HCT116 (cell line): ENCODE data around the gene MED14. TPM values are rescaled to one million over a fixed set of nuclear protein-coding genes. Genes with fewer than 3 reads are reported as not detected.
A peak's percentile ranks its signal among the peaks of the same experiment; 100 is the strongest.

Experiments
- ATAC-seq: fragments of 200-7000 bp; cut with Tn5 transposase; 2 replicates; pipeline ENCODE4 v1.9.1; 2020; ENCODE audit warnings: mild to moderate bottlenecking, moderate library complexity
- BruUV-seq: library from RNA; stranded (reverse); fragments of 400-500 nt; replicated peaks from 2 replicates; lab custom pipeline; 2021; lab: Mats Ljungman, UMichigan
- CTCF ChIA-PET: fragments of 300-600 bp; sonication (Branson Sonifier 250); formaldehyde crosslinking; loops from one replicate; lab custom pipeline; 2021; ENCODE audit warnings: antibody characterized with exemption; lab: Charles Lee
- POLR2A ChIA-PET: fragments of 300-600, 350-600 bp; sonication (Branson Sonifier 250); formaldehyde crosslinking; loops from one replicate; lab custom pipeline; 2021; ENCODE audit warnings: antibody characterized with exemption; lab: Charles Lee
- RAD21 ChIA-PET, 2 experiments: fragments of 300-600 bp; sonication (Branson Sonifier 250); formaldehyde crosslinking; loops; one replicate each; lab custom pipeline; 2023; ENCODE audit warnings: low total read pairs in 2 of 2; ENCODE audit not compliant: uncharacterized antibody in 2 of 2, unreplicated experiment in 2 of 2, low non-redundant PET in 1 of 2; lab: Charles Lee
- DNase-seq: peaks from one replicate; pipeline ENCODE4 v3.0.0-alpha.2; 2010; ENCODE audit warnings: low read depth, low spot score
- H2AFZ ChIP-seq: fragments of 200-600 bp; shearing (Covaris generic), sonication (generic); 2 replicates; pipeline ENCODE4 v1.6.1; 2017; ENCODE audit warnings: low read depth, mixed run types, mixed read lengths, antibody characterized with exemption, low read length; ENCODE audit not compliant: poor library complexity, severe bottlenecking
- H3K27ac ChIP-seq: 2 replicates; pipeline ENCODE4 v1.5.1; 2012; ENCODE audit warnings: low read depth, low read length
- H3K27me3 ChIP-seq: fragments of 200-600 bp; sonication (generic); 2 replicates; pipeline ENCODE4 v1.6.1; 2016; ENCODE audit warnings: mixed run types, low read length, mixed read lengths; ENCODE audit not compliant: insufficient read depth
- H3K36me3 ChIP-seq, 2 experiments: fragments of 200-500 bp in 1 of 2; fragments of 200-600 bp in 1 of 2; sonication (Bioruptor generic) in 1 of 2; sonication (generic) in 1 of 2; 2 replicates each; pipeline versions ENCODE4 v1.5.1 to v1.6.1; 2014 to 2016; ENCODE audit warnings: low read length in 2 of 2, inconsistent platforms in 1 of 2, mixed read lengths in 1 of 2, mixed run types in 1 of 2; ENCODE audit not compliant: insufficient read depth in 2 of 2, control insufficient read depth in 1 of 2
- H3K4me1 ChIP-seq, 2 experiments: fragments of 200-600 bp in 1 of 2; sonication (generic) in 1 of 2; 2 replicates each; pipeline versions ENCODE4 v1.5.1 to v1.6.1; 2012 to 2017; ENCODE audit warnings: low read length in 2 of 2, inconsistent platforms in 1 of 2, mild to moderate bottlenecking in 1 of 2, mixed read lengths in 1 of 2, mixed run types in 1 of 2, moderate library complexity in 1 of 2; ENCODE audit not compliant: insufficient read depth in 2 of 2, control insufficient read depth in 1 of 2
- H3K4me2 ChIP-seq: fragments of 200-600 bp; sonication (generic); 2 replicates; pipeline ENCODE4 v1.6.1; 2017; ENCODE audit warnings: mixed run types, low read length, mixed read lengths
- H3K4me3 ChIP-seq, 2 experiments: fragments of 200-600 bp in 1 of 2; sonication (generic) in 1 of 2; replicated peaks in 1 of 2; 2 replicates each; pipeline ENCODE4 v1.5.1; 2011 to 2016; ENCODE audit warnings: low read length in 2 of 2, control low read depth in 1 of 2, low read depth in 1 of 2, mild to moderate bottlenecking in 1 of 2, mixed read lengths in 1 of 2, mixed run types in 1 of 2
- H3K79me2 ChIP-seq: fragments of 200-600 bp; sonication (generic); 2 replicates; pipeline ENCODE4 v1.6.1; 2017; ENCODE audit warnings: mild to moderate bottlenecking, mixed run types, low read length, moderate library complexity, mixed read lengths; ENCODE audit not compliant: insufficient read depth
- H3K9ac ChIP-seq: fragments of 200-600 bp; sonication (generic); 2 replicates; pipeline ENCODE4 v1.6.1; 2016; ENCODE audit warnings: low read length, mixed read lengths
- H3K9me2 ChIP-seq: fragments of 200-600 bp; sonication (generic), shearing (Covaris generic); 2 replicates; pipeline ENCODE4 v1.6.1; 2017; ENCODE audit warnings: mixed run types, mild to moderate bottlenecking, moderate library complexity; ENCODE audit not compliant: insufficient read depth
- H3K9me3 ChIP-seq, 2 experiments: fragments of 200-500 bp in 1 of 2; fragments of 200-600 bp in 1 of 2; sonication (Bioruptor generic) in 1 of 2; sonication (generic) in 1 of 2; 2 replicates each; pipeline ENCODE4 v1.6.1; 2014 to 2017; ENCODE audit warnings: low read length in 2 of 2, mixed read lengths in 2 of 2, inconsistent platforms in 1 of 2, low read depth in 1 of 2, mild to moderate bottlenecking in 1 of 2, mixed run types in 1 of 2, moderate library complexity in 1 of 2; ENCODE audit not compliant: control insufficient read depth in 1 of 2, insufficient read depth in 1 of 2
- H4K20me1 ChIP-seq: fragments of 200-600 bp; sonication (generic), shearing (Covaris generic); 2 replicates; pipeline ENCODE4 v1.6.1; 2017; ENCODE audit warnings: mixed run types, mild to moderate bottlenecking, moderate library complexity; ENCODE audit not compliant: insufficient read depth
- CBX3 ChIP-seq: IDR thresholded peaks from 2 replicates; pipeline ENCODE4 v1.6.1; 2012; ENCODE audit warnings: low read depth
- EGR1 ChIP-seq: IDR thresholded peaks from 2 replicates; pipeline ENCODE4 v1.6.1; 2012; ENCODE audit warnings: low read depth
- EZH2 ChIP-seq: fragments of 200-600 bp; sonication (generic); IDR thresholded peaks from 2 replicates; pipeline ENCODE4 v1.6.1; 2017; ENCODE audit warnings: antibody characterized with exemption, mixed run types
- EZH2phosphoT487 ChIP-seq: fragments of 200-600 bp; IDR thresholded peaks from 2 replicates; pipeline ENCODE4 v1.6.1; 2018; ENCODE audit warnings: antibody characterized with exemption, borderline replicate concordance
- FOSL1 ChIP-seq: IDR thresholded peaks from 2 replicates; pipeline ENCODE4 v1.6.1; 2012; ENCODE audit warnings: low read depth
- JUND ChIP-seq: IDR thresholded peaks from 2 replicates; pipeline ENCODE4 v1.6.1; 2012
- POLR2AphosphoS5 ChIP-seq: IDR thresholded peaks from 2 replicates; pipeline ENCODE4 v1.6.1; 2011; ENCODE audit warnings: mild to moderate bottlenecking, low read depth, low read length, moderate library complexity
- SP1 ChIP-seq: IDR thresholded peaks from 2 replicates; pipeline ENCODE4 v1.6.1; 2012; ENCODE audit warnings: low read depth
- TCF7L2 ChIP-seq: IDR thresholded peaks from 2 replicates; pipeline ENCODE4 v1.7.0; 2011; ENCODE audit warnings: borderline replicate concordance, inconsistent platforms; ENCODE audit not compliant: insufficient read depth, insufficient read length; ENCODE audit errors: extremely low read depth
- YY1 ChIP-seq: IDR thresholded peaks from 2 replicates; pipeline ENCODE4 v1.6.1; 2011; ENCODE audit warnings: low read length, low read depth, moderate library complexity, mild to moderate bottlenecking; ENCODE audit not compliant: insufficient replicate concordance; ENCODE audit errors: extremely low read depth
- ZBTB33 ChIP-seq: IDR thresholded peaks from 2 replicates; pipeline ENCODE4 v1.6.1; 2011; ENCODE audit warnings: mild to moderate bottlenecking, low read length, moderate library complexity; ENCODE audit not compliant: insufficient replicate concordance; ENCODE audit errors: extremely low read depth
- intact Hi-C: fragments of 100-400 bp; cut with micrococcal nuclease; formaldehyde crosslinking; loops from 2 replicates; pipeline ENCODE4 v1.10.0; 2022
- total RNA-seq: library from RNA; stranded (reverse); gene quantifications from one replicate; pipeline ENCODE4 v1.2.1, GENCODE V29; 2021; ENCODE audit not compliant: unreplicated experiment

MED14 gene
- total RNA-seq, 1 experiment from 2014 or later: 51.8 TPM

DNA sequence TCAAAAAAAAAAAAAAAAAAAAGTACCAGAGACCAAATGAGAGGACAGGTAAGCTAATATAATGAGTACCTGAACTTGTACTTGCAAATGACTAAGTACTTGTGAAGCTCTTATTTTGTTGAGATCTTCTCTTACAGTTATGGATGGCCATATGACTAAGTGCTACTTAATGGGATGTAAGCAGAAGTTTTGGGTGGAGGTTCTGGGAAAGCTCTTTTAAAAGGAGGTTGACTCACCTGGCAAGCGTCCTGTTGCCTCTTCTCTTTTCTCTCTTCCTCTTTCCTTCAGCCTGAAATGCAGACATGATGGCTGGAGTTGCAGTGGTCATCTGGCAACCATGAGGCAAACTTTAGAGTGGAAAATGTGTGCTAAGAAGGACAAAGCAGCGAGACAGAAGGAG is 36.9 kb upstream of the MED14 start:
- Histone ChIP-seq H3K4me3 (no peak overlapping the region; a peak in 1 of 4 replicates), H3K4me1 (peaks cover 6 to 28% of the 10 kb centered on the region in 2 experiments), H3K27ac (no peak overlapping the region; the same call in 1 of the 2 replicates), H3K9ac (peak overlapping the region; percentile 20; the same call in 1 of the 2 replicates), H3K9me3 (no peaks in the 10 kb centered on the region), H3K9me2 (no peaks in the 10 kb centered on the region), H2AFZ (peak overlapping the region; percentile 98), H3K4me2 (peak overlapping the region; percentile 68), H3K36me3 (no peaks in the 10 kb centered on the region), H3K79me2 (no peaks in the 10 kb centered on the region), H4K20me1 (no peaks in the 10 kb centered on the region), H3K27me3 (no peaks in the 10 kb centered on the region)
- CTCF ChIA-PET: no interaction called here
- POLR2A ChIA-PET: no interaction called here
- no TSS peak for BruUV-seq
- TF ChIP-seq EZH2phosphoT487 (no peak), JUND (peak; percentile 63), SP1 (peak; percentile 53), TCF7L2 (no peak), FOSL1 (peak; percentile 52), EZH2 (no peak), CBX3 (0 out of 2 replicates have a peak, but pooled peaks have one; percentile 38), POLR2AphosphoS5 (no peak)
- intact Hi-C loops: no loop called here
- DNase-seq: peak; percentile 54
- ATAC-seq: peak; percentile 55
- RAD21 ChIA-PET: no interaction called here

DNA sequence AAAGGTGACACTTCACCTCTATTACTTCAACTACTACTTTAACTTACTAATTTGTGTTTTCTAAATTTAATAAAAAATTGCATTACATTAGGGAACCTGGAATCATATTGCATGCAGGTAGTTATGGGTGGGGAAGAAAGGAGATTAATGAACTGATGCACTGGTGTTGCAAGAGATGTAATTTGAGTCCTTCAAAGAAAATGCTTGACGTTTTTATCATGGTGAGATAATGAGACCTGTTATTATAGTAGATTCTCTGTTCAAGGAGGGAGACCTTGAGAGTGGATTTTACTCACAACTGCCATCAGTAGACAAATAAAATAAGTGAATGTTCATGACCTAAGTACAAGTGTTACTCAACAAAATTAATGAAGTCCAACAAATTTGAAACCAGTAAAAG is 26.4 kb upstream of the MED14 start:
- POLR2A ChIA-PET: no interaction called here
- no peaks in the 10 kb centered on the region for H3K36me3 ChIP-seq
- ATAC-seq (no peak), DNase-seq (no peak)
- no peak overlapping the region for H3K9ac ChIP-seq
- BruUV-seq: no TSS peak
- H3K9me3 ChIP-seq: no peaks in the 10 kb centered on the region
- H3K9me2 ChIP-seq: no peaks in the 10 kb centered on the region
- H3K4me3 ChIP-seq: no peak overlapping the region
- no peaks in the 10 kb centered on the region for H3K27me3 ChIP-seq
- RAD21 ChIA-PET: no interaction called here
- intact Hi-C loops: no loop called here
- no peak overlapping the region for H2AFZ ChIP-seq
- H4K20me1 ChIP-seq: no peaks in the 10 kb centered on the region
- H3K27ac ChIP-seq: no peak overlapping the region
- H3K79me2 ChIP-seq: no peaks in the 10 kb centered on the region
- CTCF ChIA-PET: no interaction called here
- no peak for TF ChIP-seq EGR1
- no peak for TF ChIP-seq TCF7L2
- no peak for TF ChIP-seq YY1
- TF ChIP-seq ZBTB33: no peak
- TF ChIP-seq JUND: no peak
- no peak overlapping the region for H3K4me2 ChIP-seq
- H3K4me1 ChIP-seq: no peaks in the 10 kb centered on the region
